ENCODE measurements around the gene KCNQ1. TPM values are rescaled to one million over a fixed set of nuclear protein-coding genes. Genes with fewer than 3 reads are reported as not detected.

KCNQ1 gene
- total and polyA plus RNA-seq, 2 of the 13 experiments (the other 11 are each of a cell fraction or from before 2014, with no cell fraction given) = 0.02 to 0.08 TPM

DNA sequence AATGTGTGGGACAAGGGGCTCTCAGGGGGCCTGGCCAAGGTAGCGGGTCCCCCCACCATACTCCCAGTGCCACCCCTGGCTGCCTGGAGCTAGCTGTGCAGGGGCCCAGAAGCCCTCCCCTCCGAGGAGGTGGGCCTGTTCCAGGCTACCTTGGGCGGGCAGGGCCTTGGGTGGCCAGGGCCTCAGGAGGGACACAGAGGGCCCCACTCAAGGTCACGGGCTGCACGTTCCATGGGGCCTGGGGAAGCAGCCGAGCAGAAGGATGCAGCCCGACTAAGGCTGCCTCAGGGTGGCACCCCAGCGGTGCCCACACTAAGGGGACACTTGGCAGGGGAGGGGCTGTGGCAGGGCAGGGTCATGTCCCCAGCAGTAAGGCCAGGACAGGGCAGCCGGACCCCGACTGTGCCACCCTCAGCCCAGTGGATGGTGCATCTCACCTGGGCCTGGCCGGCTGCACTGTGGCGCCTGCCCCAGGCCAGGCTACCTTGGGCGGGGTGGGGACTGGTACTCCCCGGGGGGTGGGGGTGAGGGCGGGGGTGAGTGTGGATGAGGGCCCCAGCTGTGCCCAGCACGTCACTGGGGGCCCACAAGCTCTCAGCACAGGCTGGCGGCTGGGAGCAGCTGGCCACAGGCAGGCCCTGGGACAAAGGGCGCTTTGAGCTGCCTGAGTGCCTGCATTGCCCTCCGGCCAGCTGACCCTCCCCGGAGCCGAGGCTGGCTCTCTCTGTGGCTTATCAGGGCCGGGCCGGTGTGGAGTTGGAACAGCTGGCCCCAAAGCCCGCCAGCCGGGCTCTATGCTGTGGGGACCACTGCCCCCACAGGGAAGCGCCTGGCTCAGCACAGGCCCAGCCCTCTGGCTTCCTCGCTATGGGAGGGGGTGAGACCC is 117.1 kb downstream of the KCNQ1 start (continued):
- TF ChIP-seq PHF21A (CRISPR knock-in tag; IDR thresholded peaks at IDR 0.05) = peak; percentile 46; the same call in 1 of the 2 replicates
- no peak for TF ChIP-seq SATB2 (CRISPR knock-in tag; IDR thresholded peaks at IDR 0.05)
- TF ChIP-seq PRPF4 (IDR thresholded peaks at IDR 0.05; ENCODE audit: low read depth, low read length, poor library complexity, severe bottlenecking) = no peak
- TF ChIP-seq TBX2 (CRISPR knock-in tag; IDR thresholded peaks at IDR 0.05; ENCODE audit: borderline replicate concordance) = peak; percentile 44; the same call in 1 of the 2 replicates
- 0 out of 2 replicates have a peak, but pooled peaks have one; percentile 31 for TF ChIP-seq PAX8 (CRISPR knock-in tag; IDR thresholded peaks at IDR 0.05; ENCODE audit: borderline replicate concordance)
- TF ChIP-seq ZNF781 (CRISPR knock-in tag; IDR thresholded peaks at IDR 0.05; ENCODE audit: borderline replicate concordance, not compliant biosample characterization) = no peak
- TF ChIP-seq POLR2AphosphoS2 (IDR thresholded peaks at IDR 0.05; ENCODE audit: low read depth, low read length) = no peak
- no peak for TF ChIP-seq THYN1 (CRISPR knock-in tag; IDR thresholded peaks at IDR 0.05; ENCODE audit: borderline replicate concordance, low read depth)
- TF ChIP-seq SMAD3 (CRISPR knock-in tag; IDR thresholded peaks at IDR 0.05) = no peak
- no peak for TF ChIP-seq NONO (IDR thresholded peaks at IDR 0.05)
- 0 out of 2 replicates have a peak, but pooled peaks have one; percentile 19 for TF ChIP-seq NONO (CRISPR knock-in tag; conservative IDR thresholded peaks at IDR 0.05)
- no peak for TF ChIP-seq ZNF563 (CRISPR knock-in tag; IDR thresholded peaks at IDR 0.05)
- TF ChIP-seq MBD4 (IDR thresholded peaks at IDR 0.05; ENCODE audit: borderline replicate concordance, low read length) = no peak
- no peak for TF ChIP-seq ZNF567 (CRISPR knock-in tag; IDR thresholded peaks at IDR 0.05; ENCODE audit: borderline replicate concordance)
- no peak for TF ChIP-seq TBP (CRISPR knock-in tag; IDR thresholded peaks at IDR 0.05)
- TF ChIP-seq ZNF549 (CRISPR knock-in tag; IDR thresholded peaks at IDR 0.05) = no peak
- TF ChIP-seq ZNF878 (CRISPR knock-in tag; IDR thresholded peaks at IDR 0.05) = no peak
- TF ChIP-seq JDP2 (CRISPR knock-in tag; IDR thresholded peaks at IDR 0.05; ENCODE audit: borderline replicate concordance) = no peak; the same call in 1 of the 2 replicates
- TF ChIP-seq ZNF329 (CRISPR knock-in tag; IDR thresholded peaks at IDR 0.05; ENCODE audit: low read depth) = no peak
- no peak for TF ChIP-seq DMAP1 (CRISPR knock-in tag; IDR thresholded peaks at IDR 0.05)
- TF ChIP-seq SALL1 (CRISPR knock-in tag; IDR thresholded peaks at IDR 0.05) = peak; percentile 15
- TF ChIP-seq YEATS4 (CRISPR knock-in tag; IDR thresholded peaks at IDR 0.05; ENCODE audit: borderline replicate concordance) = no peak
- TF ChIP-seq, protein P1, sequence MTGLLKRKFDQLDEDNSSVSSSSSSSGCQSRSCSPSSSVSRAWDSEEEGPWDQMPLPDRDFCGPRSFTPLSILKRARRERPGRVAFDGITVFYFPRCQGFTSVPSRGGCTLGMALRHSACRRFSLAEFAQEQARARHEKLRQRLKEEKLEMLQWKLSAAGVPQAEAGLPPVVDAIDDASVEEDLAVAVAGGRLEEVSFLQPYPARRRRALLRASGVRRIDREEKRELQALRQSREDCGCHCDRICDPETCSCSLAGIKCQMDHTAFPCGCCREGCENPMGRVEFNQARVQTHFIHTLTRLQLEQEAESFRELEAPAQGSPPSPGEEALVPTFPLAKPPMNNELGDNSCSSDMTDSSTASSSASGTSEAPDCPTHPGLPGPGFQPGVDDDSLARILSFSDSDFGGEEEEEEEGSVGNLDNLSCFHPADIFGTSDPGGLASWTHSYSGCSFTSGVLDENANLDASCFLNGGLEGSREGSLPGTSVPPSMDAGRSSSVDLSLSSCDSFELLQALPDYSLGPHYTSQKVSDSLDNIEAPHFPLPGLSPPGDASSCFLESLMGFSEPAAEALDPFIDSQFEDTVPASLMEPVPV (CRISPR knock-in tag; IDR thresholded peaks at IDR 0.05) = peak; percentile 72; the same call in 1 of the 2 replicates
- no peak for TF ChIP-seq REL (CRISPR knock-in tag; conservative IDR thresholded peaks at IDR 0.05)
- no peak for TF ChIP-seq PLRG1 (conservative IDR thresholded peaks at IDR 0.05)
- peak; percentile 27; the same call in 1 of the 2 replicates for TF ChIP-seq ZBTB26 (CRISPR knock-in tag; IDR thresholded peaks at IDR 0.05; ENCODE audit: borderline replicate concordance)
- peak; percentile 58; the same call in 1 of the 2 replicates for TF ChIP-seq DPF2 (CRISPR knock-in tag; IDR thresholded peaks at IDR 0.05; ENCODE audit: borderline replicate concordance, low read depth)
- no peak for TF ChIP-seq SMARCC2 (IDR thresholded peaks at IDR 0.05)
- TF ChIP-seq LCORL (IDR thresholded peaks at IDR 0.05) = no peak
- 0 out of 2 replicates have a peak, but pooled peaks have one; percentile 24 for TF ChIP-seq LCORL (CRISPR knock-in tag; IDR thresholded peaks at IDR 0.05)

Data from HepG2 (cell line).